CD1c-positive myeloid dendritic cell (primary cell): Measurements from ENCODE around the gene DPH6.
"Not testable (repeated sequence)": the region's sequence is repeated elsewhere in the genome, so short reads cannot be mapped to it uniquely, and the experiment has no call there.

Experiments used
- DNase-seq: peaks from one replicate; pipeline ENCODE4 v3.0.0-alpha.2; 2016; ENCODE audit errors: extremely low spot score

Gene DPH6

DNA sequence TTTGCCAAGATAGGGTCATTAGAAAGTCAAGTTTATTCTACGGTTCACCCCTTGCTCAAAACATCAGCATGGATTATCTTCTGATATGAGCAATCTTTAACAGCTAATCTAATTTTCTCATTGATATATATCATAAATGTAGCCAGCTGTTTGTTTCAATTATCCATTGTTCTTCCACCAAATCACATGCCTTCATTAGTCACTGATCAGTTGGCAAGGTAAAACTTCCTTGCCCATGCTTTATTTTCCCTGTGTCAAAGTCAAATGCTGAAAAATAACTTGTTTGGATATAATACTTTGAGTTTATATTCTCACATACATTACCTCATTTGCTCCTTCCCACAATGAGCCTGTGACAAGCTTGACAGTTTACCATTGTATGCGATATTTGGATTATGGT lies 60.6 kb downstream of the DPH6 start:
- no peak for DNase-seq

DNA sequence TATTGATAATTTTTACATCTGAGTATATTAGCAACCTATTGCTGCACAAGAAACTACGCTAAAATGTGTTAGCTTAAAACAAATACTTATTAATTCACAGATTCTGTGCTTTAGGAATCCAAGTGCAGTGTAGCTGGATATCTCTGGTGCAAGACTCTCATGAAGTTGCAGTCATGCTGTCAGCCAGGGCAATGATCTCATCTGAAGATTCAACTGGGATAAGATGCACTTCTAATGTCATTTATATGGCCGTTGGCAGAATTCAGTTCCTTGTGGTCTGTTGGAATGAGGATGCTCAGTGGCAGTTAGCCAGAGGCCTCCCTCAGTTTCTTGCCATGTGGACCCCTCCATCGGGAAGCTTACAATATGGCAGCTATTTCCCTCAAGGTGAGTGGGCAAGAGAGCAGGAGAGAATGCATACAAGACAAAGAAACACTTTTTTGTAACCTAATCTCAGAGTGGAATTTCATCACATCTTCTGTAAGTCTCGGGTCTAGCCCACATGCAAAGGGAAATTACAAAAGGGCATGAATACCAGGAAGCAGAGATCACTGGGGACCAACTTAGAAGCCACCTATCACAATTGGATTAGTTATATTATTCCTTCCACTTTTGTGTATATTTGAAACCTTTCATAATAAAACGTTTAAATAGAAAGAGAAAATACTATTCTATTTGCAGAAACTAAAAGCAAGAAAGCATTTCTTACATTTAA lies 61.6 kb downstream of the DPH6 start:
- DNase-seq: no peak

DNA sequence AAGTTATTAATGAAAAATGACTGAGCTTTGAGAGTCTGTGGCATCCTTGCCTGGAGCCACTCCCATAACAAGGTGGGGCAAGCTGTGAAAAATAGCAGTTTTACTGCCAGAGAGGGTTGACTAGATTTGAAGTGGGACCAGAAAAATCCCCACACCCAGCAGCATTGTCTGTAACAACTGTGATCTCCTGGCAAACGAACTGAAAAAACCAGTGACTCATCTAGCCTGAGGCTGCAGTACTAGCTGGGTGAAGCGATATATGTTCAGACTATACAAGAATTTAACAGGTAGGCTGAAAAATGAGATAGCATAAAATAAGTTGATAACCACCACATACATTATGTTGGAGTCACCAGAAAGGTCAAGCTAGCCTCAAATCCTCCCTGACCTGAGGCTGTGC lies 64.0 kb downstream of the DPH6 start:
- DNase-seq: no peak

DNA sequence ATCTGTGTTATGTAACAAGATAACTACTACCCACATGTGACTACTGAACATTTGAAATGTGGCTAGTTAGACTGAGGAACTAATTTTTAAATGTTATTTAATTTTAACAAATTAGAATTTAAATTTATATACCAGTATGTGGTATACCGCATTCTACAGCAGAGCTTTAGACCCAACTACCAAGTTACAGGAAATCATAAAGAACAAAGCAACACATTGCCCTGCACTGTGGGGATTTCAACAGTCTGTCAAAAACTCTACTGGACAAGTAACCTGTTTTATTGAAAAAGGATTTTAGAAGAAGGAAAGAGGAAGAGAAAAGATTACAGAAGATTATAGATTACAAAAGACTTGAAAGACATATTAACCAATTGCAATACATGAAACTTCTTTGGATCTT lies 64.9 kb downstream of the DPH6 start:
- no peak for DNase-seq

DNA sequence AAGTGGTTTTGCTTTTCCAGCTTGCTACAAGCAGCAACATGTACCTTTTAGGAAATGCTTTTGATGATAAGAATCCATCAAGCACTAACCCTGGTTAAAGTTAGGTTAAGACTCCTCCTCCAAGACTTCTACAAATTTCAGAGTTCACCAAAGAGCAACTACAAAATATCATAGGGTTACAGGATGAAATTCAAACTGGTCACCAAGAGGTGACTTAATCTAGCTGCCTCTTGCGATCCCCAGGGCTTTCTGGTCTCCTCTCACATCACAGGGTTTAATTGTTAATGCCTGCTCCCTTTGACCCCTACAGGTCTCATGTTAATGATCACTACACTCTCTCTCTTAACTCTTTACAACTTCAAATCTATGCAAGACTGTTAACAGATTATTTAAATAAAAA lies 66.5 kb downstream of the DPH6 start:
- no peak for DNase-seq

DNA sequence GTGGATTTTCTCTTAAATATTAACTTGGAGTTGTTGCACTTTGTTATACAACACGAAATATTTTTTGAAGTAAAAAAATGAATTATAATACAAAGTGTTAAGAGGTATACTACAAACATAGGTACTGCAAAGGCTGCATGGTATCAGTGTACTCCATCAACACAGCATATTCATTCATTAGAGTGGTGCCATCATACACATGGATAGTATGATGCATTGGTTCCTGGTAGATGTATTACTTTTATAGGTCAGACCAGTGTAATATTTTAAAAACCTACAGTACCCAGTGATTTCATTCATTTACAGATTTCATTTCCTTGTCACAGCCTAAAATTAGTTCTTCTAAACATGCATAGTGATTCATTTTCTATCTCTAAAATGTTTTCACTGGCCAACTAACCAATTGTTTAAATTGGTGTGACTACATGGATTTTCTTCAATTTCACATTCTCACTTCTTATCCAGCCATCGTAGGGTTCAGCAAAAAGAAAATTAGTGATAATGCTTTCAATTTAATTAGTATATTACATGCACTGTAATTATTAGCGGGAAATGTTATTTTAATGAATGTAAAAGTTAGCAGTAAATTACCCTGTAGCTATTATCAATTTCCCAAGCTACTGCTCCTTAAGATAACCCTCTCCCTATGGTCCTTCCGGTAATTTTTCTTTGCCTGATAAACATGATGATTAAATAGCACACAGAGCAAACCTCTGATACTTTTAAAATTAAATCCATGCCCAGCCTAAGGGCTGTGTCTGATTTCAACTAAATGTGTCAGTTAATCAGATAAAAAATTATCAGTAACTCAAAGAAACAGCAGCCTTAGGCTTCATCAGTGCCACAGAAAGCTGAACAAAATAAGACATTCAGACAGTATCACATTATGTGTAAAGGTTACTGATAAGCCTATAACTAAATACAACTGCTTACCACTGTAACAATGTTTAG lies 68.4 kb downstream of the DPH6 start:
- no peak for DNase-seq

DNA sequence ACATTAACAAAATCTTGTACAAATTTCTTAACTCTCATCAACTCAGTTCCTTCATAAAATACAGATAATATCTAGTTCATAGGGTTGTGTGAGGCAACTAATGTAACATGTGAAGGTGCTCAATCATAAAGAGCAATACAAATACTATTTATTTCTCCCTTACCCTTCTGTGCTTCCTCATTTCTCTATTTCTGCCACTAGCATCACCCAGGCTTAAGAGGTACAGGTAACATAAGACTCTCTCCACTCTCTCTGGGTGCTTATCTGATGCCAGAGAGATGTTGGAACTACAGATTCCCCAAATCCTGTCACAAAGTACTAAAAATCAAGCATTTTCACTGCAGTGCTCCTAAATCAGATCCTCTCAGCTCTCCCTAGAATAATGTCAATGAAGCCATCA lies 74.9 kb downstream of the DPH6 start:
- DNase-seq: no peak

DNA sequence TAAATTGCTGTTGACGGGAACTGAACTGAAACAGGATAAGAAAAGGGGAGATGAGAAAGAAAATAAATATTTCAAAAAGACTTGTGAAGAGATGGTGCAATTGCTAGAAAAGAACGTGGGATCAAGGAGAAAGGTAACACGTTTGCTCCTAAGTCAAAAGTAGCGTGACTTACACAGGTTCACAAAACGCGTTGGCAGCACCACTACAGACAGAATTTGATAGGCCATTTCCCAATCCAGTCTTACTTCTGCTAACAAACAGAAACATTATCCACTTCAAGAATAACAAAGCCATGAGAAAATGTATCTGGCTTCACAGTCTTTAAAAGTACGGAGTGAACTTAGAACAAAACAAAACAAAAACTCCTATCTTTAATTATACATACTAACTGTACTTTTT lies 75.5 kb downstream of the DPH6 start:
- no peak for DNase-seq

DNA sequence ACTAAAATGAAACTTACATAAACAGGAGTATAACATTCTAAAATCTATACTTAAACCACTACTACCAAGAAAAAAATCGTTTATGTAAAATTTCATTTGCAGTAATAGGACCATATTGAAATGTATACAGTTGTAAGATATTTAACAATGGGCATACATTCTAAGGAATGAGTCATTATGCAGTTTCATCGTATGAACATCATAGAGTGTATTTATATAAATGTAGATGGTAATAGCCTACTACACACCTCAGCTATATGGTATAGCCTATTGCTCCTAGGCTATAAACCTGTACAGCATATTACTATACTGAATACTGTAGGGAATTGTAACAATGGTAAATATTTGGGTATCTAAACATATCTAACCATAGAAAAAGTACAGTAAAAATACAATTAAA lies 79.5 kb downstream of the DPH6 start:
- DNase-seq: no peak

DNA sequence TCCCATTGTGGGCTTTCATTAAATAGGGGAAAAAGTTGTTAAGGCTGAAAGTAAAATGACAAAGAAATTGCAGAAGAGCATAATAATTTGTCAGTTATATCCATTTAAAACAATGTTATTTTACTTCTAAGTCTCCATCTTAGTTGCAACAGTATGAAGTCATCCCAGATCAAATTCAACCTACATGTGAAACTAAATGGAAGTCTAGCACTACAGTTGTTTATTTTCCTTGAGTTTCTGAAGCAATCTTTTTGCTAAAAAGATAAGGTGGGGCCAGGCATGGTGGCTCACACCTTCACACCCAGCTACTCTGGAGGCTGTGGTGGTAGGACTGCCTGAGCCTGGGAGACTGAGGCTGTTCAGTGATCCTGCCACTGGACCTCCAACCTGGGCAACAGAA lies 80.2 kb downstream of the DPH6 start:
- DNase-seq: no peak

DNA sequence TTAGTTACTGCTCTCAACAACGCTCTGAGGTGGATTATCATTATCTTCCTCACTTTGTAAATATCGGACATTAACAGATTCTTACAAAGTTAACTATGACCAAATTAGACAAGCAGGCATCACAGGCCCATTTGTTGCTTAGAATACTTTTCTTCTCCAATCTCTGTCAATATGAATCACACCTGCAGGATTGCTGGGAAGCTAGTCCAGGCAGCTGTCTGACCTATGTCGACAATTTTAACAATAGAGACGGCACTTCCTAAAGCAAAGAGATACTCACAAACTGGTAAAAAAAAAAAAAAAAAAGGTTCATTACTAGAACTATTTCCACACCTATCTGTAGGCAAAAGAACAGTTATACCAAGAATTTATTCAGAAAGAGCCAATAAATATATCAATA lies 85.3 kb downstream of the DPH6 start:
- no peak for DNase-seq

DNA sequence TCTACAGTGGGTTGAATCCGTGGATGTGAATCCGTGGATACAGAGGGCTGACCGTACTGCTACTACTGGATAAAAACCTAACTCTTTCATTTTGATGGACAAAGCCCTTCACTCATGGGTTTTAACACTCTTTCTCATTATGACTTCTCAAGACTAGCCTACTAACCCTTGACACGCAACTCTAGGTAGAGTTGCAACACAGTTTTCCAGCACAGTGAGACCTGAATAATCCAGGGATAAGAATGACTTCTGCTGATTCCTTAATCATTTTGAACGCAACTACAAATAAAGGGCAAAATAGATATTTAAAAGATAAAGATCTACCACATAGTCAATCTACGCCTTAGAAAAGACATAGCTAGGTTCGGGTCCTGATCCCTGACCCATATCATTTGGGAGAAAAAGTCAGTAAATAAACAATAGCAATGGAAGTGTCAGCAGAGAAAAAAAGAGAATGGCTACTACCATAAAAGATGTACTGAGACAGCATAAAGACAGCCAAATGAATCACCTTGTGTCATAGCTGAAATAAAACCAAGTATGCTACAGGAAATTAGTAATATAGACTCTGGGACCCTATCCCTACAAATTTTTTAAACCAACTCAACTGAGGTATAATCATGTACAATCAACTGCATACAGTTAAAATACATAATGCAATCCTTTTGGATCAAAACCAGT lies 87.6 kb downstream of the DPH6 start:
- DNase-seq: no peak

DNA sequence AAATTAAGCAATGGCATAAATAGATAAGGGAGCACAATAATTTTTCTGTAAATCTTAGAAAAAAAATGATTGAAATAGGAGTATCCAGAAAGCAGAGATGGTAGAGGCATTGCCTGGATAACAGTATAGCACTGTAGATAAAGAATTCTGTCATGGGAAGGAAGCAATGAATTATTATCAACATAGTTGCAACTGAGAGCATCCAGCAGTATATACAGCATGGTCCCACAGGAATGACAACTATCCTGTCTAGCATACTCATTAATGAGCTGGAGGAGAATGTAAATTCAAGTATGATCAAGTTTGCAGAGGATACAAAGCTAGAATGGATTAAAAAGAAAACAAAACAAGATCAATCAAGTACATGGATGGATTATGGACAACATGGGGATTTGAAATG lies 90.8 kb downstream of the DPH6 start:
- no peak for DNase-seq

DNA sequence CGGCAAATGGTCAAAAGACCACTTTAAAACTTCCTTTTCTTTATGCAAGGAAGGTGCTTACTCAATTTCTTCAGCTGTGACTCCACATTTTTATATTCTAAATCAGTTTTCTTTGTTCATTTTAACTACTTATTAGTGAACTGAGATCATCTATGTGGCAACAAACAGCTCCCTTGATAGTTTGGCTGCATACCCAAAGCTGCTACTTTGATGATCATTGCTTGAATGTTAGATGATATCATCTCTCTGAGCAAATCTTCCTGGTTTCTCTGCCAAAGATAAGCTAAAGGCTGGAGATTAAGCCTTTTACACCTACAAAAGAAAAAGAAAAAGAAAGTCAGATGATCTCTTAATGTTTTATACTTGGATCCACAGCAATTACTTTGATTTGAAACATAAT lies 95.5 kb downstream of the DPH6 start:
- DNase-seq: no peak

DNA sequence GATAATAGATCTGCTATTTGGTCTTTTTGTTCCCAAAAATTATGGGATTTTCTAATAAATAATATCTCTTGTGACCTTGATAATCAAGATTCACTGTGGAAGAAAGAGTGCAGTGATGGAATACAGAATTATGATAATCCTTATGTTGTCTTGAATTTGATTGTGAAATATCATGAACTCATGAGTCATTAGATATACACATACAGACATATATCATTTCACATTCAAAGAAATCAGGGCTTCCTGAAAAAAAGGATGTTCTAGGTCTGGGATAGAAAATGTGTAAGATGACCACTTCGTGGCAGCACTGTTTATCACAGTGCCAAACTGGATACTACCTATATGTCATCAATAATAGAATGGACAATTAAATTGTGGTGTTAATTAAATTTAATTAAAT lies 97.7 kb downstream of the DPH6 start:
- no peak for DNase-seq

DNA sequence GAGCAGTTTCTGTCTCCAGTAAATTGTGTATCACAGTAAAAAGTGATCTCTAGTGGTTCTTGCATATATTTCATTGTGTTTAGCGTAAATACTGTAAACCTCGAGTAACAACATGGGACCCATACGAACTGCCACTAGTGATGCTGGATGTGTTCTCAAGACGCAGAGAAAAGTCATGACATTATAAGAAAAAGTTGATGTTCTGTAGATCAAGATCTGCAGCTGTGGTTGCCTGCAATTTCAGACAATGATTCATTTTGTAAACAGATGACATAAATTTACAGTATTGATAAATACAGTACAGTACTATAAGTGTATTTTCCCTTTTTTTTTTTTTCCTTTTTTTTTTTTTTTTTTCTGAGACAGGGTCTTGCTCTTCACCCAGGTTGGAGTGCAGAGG lies 100.1 kb downstream of the DPH6 start:
- DNase-seq: no peak

DNA sequence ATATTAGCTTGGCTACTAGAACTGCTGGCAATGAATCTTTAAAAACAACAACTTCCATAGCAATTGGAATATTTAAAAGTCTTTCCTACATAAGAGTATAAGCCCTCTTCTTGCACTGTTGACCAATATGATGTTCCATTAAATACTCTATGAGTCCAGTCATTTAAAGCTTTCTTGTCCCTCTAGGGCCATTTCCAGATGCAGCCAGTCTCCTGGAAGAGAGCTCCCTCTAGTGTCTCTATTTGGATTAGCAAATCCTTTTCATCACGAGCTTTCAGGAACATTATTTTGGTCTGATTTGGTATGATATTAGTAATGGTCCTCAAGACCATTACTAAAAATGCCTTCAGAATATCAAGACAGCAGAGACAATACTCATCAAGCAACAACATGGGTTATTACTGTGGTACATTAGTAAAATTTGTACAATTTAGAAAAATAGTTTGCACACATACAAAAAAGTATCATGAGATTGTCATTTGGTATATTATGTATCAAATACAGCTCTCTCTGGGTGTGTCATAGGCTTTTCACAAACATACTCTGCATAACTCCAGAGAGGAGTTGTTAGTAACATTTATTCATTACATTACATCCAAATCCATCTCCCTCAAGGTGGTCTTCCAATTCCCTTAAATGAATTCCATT lies 101.3 kb downstream of the DPH6 start:
- DNase-seq: peak; percentile 44

DNA sequence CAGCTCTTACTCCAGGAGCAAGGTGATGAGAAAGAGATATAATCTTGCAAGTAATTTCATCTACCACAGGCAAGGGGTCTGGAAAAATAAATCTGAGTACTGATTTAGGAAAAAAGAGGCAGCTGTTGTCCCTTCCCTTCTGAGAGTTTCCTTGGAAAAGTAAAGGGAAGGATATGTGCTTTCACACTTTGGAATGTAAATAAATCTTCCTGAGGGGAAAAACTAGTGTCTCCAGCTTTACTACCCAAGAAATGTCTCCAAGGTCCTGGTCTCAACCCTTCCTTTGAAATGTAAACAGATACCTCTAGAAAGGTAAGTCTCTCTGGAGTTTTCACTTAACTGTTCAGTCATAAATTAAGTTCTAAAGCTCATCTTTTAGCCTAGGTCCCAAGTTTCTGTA lies 102.6 kb downstream of the DPH6 start:
- DNase-seq: no peak

DNA sequence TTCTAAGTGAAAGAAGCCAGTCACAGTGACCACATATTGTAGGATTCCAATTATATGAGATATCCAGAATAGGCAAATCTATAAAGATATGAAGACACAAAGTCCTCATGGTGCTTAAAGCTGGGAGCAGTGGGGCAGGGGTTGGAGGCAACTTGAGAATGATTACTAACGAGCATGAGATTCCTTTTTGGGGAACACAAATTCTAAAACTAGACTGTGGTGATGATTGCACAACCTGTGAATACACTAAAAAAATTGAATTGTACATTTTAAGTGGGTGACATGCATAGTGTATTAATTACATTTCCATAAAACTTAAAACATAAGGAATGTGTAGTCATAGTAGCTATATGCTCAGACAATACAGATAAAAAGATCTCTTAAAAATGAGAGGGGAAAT lies 103.2 kb downstream of the DPH6 start:
- DNase-seq: no peak

DNA sequence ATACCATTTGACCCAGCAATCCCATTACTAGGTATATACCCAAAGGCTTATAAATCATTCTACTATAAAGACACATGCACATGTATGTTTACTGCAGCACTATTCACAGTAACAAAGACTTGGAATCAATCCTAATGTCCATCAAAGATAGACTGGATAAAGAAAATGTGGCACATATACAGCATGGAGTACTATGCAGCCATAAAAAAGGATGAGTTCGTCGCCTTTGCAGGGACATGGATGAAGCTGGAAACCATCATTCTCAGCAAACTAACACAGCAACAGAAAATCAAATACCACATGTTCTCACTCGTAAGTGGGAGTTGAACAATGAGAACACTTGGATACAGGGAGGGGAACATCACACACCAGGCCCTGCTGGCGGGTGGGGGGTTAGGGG lies 104.7 kb downstream of the DPH6 start:
- DNase-seq: not testable (repeated sequence)

DNA sequence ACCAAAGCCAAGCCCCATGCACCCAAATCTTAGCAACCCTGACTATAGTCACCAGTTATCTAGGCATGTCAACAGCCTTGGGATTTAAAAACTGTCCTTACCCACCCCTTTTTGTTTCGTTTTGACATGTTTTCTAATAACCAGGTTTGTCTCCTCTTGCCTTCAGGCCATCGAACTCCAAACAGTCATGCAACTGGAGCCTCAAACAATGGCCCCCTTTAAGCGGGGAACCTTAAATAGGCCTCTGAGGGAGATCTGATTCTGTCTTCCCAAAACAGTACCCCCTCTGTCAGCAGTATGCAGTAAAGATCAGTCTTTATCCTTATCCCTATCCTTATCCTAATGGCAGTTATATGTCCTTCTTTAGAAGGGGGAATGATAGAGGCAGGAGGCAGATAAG lies 105.7 kb downstream of the DPH6 start:
- DNase-seq: no peak

DNA sequence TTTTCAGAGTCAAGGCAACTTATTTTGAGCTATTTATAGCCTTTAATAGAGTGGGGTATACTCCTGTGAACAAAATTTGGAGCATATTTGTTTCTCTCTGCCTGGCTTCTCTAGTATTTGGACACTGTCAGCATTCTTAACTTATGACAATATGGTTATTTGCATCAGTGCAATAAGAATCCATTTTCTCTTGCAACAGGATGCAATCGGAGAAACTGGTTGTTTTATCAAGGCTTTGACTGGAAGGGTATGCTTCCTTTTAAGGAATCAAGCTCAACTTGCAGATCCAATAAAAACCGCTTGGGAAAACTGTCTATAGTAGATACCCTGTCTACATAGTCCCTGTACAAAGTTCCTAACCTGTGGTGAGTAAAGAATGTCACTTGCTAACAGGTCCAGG lies 106.7 kb downstream of the DPH6 start:
- DNase-seq: no peak
